NCI-H2081 (cell line): ENCODE results near the gene CCDC97.
A peak's percentile ranks its signal among the peaks of the same experiment; 100 is the strongest.
"Not testable (repeated sequence)": the region's sequence is repeated elsewhere in the genome, so short reads cannot be mapped to it uniquely, and the experiment has no call there.

ENCODE experiments used
- DNase-seq, 2 experiments: peaks; one replicate each; lab custom pipeline; 2025; lab: John Stamatoyannopoulos, UW

Gene CCDC97

DNA sequence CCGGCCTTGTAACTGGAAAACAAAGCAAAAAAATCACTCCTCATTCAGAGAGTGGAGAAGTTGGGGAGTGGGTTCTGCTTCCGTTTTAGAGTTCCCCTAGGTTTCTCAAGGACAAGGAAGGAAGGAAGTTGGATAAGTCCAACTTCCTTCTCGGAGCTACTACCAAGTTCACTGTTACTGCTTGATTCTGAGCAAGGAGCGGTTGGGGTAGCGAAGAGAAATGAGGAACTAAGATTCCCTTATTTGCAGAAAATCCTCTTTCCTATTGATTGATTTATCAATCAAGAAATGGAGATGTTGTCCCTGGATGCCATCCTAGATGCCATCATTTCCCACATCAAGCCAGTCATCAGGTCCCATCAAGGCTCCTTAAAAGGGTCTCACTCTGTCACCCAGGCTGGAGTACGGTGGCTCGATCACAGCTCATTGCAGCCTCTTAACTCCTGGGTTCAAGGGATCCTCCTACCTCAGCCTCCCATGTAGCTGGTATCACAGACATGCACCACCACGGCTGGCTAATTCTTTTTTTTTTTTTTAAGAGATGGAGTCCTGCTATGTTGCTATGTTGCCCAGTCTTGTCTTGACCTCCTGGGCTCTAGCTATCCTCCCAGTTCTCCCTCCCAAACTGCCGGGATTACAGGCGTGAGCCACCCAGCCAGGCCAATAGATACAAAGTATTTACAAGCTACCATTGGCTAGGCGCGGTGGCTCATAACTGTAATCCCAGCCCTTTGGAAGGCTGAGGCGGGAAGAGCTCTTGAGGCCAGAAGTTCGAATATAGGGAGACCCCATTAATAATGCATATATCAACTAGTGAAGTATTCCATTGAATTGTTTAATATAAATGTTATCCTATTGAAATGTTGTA is 54.8 kb downstream of the CCDC97 start:
- DNase-seq = no peak

DNA sequence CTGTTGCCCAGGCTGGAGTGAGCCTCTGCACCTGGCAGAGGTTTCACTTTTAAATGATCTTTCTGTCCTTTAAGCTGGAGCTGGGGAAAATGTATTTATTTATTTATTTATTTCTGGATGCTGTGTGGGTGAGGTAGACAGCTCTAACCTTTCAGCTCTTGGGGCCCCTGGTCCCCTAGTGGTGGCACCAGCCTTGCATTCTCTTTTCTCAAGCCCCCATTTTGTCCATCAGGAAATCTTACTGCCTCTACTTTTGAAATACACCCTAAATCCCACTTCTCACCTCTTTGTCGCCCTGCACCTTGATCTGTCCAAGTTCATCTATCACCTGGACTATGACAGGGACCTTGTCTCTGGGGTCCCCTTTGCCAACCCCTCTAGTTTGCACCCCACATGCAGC is 56.1 kb downstream of the CCDC97 start:
- DNase-seq = no peak

DNA sequence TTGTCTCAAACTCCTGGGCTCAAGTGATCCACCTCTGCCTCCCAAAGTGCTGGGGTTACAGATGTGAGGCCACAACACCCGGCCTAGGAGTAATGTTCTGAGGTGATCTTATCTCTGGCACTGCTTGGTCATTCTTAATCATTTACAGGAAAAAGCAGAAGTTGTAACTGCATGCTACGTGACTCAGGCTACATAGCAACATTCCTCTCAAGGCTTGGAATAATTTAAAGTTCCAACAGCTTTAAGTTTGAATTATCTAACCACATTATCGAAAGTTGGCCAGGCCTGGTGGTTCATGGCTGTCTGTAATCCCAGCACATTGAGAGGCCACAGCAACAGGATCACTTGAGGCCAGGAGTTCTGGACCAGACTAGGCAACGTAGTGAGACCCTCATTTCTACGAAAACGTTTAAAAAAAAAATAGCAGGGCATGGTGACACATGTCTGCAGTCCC is 57.9 kb downstream of the CCDC97 start:
- DNase-seq = no peak

DNA sequence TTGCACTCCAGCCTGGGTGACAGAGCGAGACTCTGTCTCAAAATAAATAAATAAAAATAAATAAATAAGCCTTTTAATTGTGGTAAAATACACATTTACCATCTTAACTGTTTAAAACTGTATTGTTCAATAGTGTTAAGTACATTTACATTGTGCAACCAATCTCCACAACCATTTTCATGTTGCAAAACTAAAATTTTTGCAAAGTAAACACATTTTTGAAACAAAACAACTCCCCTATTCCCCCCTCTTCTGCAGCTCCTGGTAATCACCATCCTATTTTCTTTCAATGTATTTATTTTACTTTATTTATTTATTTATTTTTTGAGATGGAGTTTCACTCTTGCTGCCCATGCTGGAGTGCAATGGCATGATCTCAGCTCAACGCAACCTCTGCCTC is 59.8 kb downstream of the CCDC97 start:
- no peak for DNase-seq

- not testable (repeated sequence) for DNase-seq
Measured at GRCh38 chr19:41371119-41371518, 61.1 kb downstream of the CCDC97 start.

DNA sequence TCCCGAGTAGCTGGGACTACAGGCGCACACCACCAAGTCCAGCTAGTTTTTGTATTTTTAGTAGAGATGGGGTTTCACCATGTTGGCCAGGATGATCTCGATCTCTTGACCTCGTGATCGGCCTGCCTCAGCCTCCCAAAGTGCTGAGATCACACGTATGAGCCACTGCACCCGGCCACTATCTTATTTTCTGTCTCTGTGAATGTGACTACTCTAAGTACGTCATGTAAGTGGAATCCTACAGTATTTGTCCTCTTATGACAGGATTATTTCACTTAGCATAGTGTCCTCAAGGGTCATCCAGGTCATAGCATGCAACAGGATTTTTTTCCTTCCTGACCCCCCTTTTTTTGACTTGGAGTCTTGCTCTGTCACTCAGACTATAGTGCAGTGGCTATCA is 61.6 kb downstream of the CCDC97 start:
- no peak for DNase-seq

DNA sequence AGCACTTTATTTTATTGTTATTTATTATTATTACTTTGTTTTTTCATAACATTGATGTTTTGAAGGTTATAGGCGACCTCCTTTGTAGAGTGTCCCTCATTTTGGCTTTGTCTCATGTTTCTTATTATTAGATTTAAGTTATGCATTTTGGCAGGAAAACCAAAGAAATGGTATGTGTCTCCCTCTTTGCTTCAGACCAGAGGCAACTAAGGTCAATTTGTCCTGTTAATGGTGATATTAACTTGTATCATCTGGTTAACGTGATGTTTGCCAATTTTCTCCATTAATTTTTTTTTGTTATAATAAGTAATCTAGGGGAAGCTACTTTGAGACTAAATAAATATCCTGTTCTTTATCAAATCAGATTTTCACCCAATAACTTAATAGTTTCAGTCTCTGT is 62.5 kb downstream of the CCDC97 start:
- DNase-seq = no peak

DNA sequence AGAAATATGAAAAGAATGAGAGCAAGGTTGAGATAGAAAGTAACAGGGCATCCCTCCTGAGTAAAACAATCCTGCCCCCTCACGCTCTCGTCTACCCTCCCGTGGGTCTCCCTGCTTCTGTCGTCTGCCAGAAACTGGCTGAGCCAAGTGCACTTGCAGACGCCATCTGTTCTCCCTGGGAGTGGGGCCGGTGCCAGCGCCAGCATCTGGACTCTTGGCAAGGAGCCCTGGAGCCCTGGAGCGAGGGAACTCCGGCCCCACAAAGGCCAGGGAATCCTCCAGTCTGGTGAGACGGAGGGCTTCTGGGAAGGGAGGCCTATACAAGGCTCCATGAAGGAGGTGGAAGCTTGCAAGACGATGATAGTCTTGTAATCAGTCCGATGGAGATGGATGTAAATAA is 64.0 kb downstream of the CCDC97 start:
- peak; percentile 86 to 88 for DNase-seq
